SU-DHL-6 (cell line): ENCODE data around the gene SH3BGRL2.
"Not testable (repeated sequence)": the region's sequence is repeated elsewhere in the genome, so short reads cannot be mapped to it uniquely, and the experiment has no call there.

ENCODE experiments used
- H2AFZ ChIP-seq: fragments of 200-600 bp; sonication (generic); 2 replicates; pipeline ENCODE4 v1.6.1; 2014; ENCODE audit warnings: low read depth, mild to moderate bottlenecking, moderate library complexity, mixed read lengths, antibody characterized with exemption, low read length; ENCODE audit not compliant: severe bottlenecking
- H3F3A ChIP-seq: fragments of 200-600 bp; shearing (Covaris generic); 2 replicates; pipeline ENCODE4 v1.6.0; 2016; ENCODE audit warnings: antibody characterized with exemption, mild to moderate bottlenecking; ENCODE audit not compliant: insufficient read depth
- H3K27ac ChIP-seq: fragments of 200-600 bp; sonication (generic); 2 replicates; pipeline ENCODE4 v1.5.1; 2016; ENCODE audit warnings: low read depth, mild to moderate bottlenecking, low read length, moderate library complexity, mixed read lengths
- H3K27me3 ChIP-seq: fragments of 200-600 bp; sonication (generic), shearing (Covaris generic); 2 replicates; pipeline ENCODE4 v1.6.0; 2014; ENCODE audit warnings: mild to moderate bottlenecking, low read length
- H3K36me3 ChIP-seq: fragments of 200-600 bp; sonication (generic); 2 replicates; pipeline ENCODE4 v1.6.1; 2014; ENCODE audit warnings: mild to moderate bottlenecking, low read length, mixed read lengths
- H3K4me2 ChIP-seq: fragments of 300-600, 200-600 bp; shearing (Covaris generic), sonication (generic); 2 replicates; pipeline ENCODE4 v1.6.0; 2014; ENCODE audit warnings: low read length, low read depth, mild to moderate bottlenecking; ENCODE audit not compliant: poor library complexity, severe bottlenecking
- H3K4me3 ChIP-seq: fragments of 200-600 bp; sonication (generic); 2 replicates; pipeline ENCODE4 v1.5.1; 2014; ENCODE audit warnings: antibody characterized with exemption, low read length, mild to moderate bottlenecking, mixed read lengths; ENCODE audit not compliant: insufficient read depth, poor library complexity, severe bottlenecking
- H3K79me2 ChIP-seq: fragments of 200-600 bp; sonication (generic); 2 replicates; pipeline ENCODE4 v1.6.1; 2014; ENCODE audit warnings: mild to moderate bottlenecking, low read length, moderate library complexity; ENCODE audit not compliant: insufficient read depth
- H3K9ac ChIP-seq: fragments of 200-600 bp; sonication (generic); 2 replicates; pipeline ENCODE4 v1.7.0; 2014; ENCODE audit warnings: mild to moderate bottlenecking, low read length
- H3K9me2 ChIP-seq: fragments of 200-600 bp; sonication (generic); replicated peaks from 2 replicates; pipeline ENCODE4 v1.6.1; 2014; ENCODE audit warnings: low read length; ENCODE audit not compliant: insufficient read depth
- H3K9me3 ChIP-seq: fragments of 200-600 bp; sonication (generic); 2 replicates; pipeline ENCODE4 v1.6.1; 2014; ENCODE audit warnings: low read length, mixed read lengths; ENCODE audit not compliant: insufficient read depth
- H4K20me1 ChIP-seq: fragments of 200-600 bp; sonication (generic); 2 replicates; pipeline ENCODE4 v1.6.1; 2014; ENCODE audit warnings: low read depth, mild to moderate bottlenecking, antibody characterized with exemption, low read length, moderate library complexity, mixed read lengths
- EZH2phosphoT487 ChIP-seq: fragments of 200-600 bp; sonication (generic), shearing (Covaris generic); conservative IDR thresholded peaks from 2 replicates; pipeline ENCODE4 v1.6.1; 2018; ENCODE audit warnings: mild to moderate bottlenecking, antibody characterized with exemption, low read length, moderate library complexity, mixed read lengths
- TF ChIP-seq, protein P1 (sequence below): fragments of 200-600 bp; sonication (generic); IDR thresholded peaks from one replicate; pipeline ENCODE4 v1.5.1; 2017; ENCODE audit warnings: antibody characterized with exemption, mild to moderate bottlenecking, low read length, moderate library complexity; ENCODE audit not compliant: insufficient read depth, poor library complexity, severe bottlenecking

Gene SH3BGRL2

DNA sequence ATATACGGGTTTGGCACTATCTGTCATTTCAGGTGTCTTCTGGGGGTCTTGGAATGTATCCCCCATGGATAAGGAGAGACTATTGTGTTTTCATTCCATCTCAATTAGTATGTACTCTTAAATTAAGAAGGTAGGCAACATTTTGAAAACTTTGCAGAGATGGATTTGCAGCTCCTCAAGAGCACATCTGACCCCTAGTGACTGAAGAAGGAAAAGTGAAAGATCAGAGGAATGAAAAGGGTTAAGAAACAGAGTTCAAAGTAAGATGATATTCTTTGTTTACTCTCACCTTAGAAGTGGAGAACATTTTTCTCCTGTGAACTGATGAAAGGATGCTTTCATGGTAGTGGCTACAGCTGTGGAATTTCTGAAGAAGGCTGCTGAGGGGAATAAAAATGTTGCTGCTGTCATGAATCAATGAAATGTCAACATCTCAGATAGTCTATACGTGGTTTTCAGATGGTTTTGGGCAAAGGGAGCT is 41.5 kb downstream of the SH3BGRL2 start:
- no peak overlapping the region for H3K27ac ChIP-seq
- H3K9me2 ChIP-seq = no peaks in the 10 kb centered on the region
- no peak overlapping the region for H3K9ac ChIP-seq
- no peaks in the 10 kb centered on the region for H3F3A ChIP-seq
- no peaks in the 10 kb centered on the region for H3K9me3 ChIP-seq
- no peak overlapping the region for H3K4me2 ChIP-seq
- H2AFZ ChIP-seq = no peak overlapping the region
- TF ChIP-seq, protein P1, sequence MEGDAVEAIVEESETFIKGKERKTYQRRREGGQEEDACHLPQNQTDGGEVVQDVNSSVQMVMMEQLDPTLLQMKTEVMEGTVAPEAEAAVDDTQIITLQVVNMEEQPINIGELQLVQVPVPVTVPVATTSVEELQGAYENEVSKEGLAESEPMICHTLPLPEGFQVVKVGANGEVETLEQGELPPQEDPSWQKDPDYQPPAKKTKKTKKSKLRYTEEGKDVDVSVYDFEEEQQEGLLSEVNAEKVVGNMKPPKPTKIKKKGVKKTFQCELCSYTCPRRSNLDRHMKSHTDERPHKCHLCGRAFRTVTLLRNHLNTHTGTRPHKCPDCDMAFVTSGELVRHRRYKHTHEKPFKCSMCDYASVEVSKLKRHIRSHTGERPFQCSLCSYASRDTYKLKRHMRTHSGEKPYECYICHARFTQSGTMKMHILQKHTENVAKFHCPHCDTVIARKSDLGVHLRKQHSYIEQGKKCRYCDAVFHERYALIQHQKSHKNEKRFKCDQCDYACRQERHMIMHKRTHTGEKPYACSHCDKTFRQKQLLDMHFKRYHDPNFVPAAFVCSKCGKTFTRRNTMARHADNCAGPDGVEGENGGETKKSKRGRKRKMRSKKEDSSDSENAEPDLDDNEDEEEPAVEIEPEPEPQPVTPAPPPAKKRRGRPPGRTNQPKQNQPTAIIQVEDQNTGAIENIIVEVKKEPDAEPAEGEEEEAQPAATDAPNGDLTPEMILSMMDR = peak; percentile 21
- TF ChIP-seq EZH2phosphoT487 = no peak
- no peaks in the 10 kb centered on the region for H3K36me3 ChIP-seq
- H4K20me1 ChIP-seq = no peaks in the 10 kb centered on the region
- no peaks in the 10 kb centered on the region for H3K79me2 ChIP-seq
- H3K4me3 ChIP-seq = no peak overlapping the region
- H3K27me3 ChIP-seq = no peaks in the 10 kb centered on the region

DNA sequence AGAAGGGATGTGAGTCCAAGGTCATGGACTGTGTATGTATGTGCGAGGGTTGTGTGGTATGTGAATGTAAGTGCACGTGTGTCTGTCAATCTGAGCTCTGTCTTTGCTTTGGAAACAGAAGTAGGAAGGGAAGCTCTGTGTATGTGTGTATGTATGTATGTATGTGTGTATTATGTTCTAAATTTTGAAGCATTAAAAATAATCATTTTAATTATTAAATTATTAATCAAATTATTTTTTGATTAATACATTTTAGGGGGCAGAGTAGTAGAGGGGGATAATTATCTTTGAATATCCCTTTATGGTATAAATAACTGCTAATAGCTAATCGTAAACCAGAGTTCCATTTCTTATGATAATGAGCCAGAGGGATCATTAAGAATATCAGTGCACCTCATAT is 42.8 kb downstream of the SH3BGRL2 start:
- Histone ChIP-seq H3K4me3 (no peak overlapping the region), H4K20me1 (no peaks in the 10 kb centered on the region)
- no peak for TF ChIP-seq EZH2phosphoT487
- TF ChIP-seq, protein P1 = no peak

GRCh38 chr6:79676785-79677736 is 45.9 kb downstream of the SH3BGRL2 start:
- no peaks in the 10 kb centered on the region for H3F3A ChIP-seq

More for the DNA sequence above, 42.8 kb downstream of the SH3BGRL2 start:
- no peak overlapping the region for H3K4me2 ChIP-seq
- H3K9me2 ChIP-seq = no peaks in the 10 kb centered on the region
- no peak overlapping the region for H3K9ac ChIP-seq
- no peaks in the 10 kb centered on the region for H3K79me2 ChIP-seq
- H3F3A ChIP-seq = no peaks in the 10 kb centered on the region
- no peak overlapping the region for H2AFZ ChIP-seq
- no peaks in the 10 kb centered on the region for H3K9me3 ChIP-seq
- H3K27me3 ChIP-seq = no peaks in the 10 kb centered on the region
- no peaks in the 10 kb centered on the region for H3K36me3 ChIP-seq
- H3K27ac ChIP-seq = no peak overlapping the region

DNA sequence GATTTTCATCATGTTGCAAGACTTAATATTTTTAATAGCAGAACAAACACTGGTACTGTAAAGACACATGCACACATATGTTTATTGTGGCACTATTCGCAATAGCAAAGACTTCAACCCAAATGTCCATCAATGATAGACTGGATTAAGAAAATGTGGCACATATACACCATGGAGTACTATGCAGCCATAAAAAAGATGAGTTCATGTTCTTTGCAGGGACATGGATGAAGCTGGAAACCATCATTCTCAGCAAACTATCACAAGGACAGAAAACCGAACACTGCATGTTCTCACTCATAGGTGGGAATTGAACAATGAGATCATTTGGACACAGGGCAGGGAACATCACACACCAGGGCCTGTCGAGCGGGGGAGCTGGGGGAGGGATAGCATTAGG is 51.6 kb downstream of the SH3BGRL2 start:
- H3K36me3 ChIP-seq, H3K4me3 ChIP-seq, H3F3A ChIP-seq, H3K79me2 ChIP-seq, H2AFZ ChIP-seq, H3K27ac ChIP-seq, H3K9ac ChIP-seq, H4K20me1 ChIP-seq, H3K4me2 ChIP-seq, H3K9me2 ChIP-seq, H3K27me3 ChIP-seq, H3K9me3 ChIP-seq: not testable (repeated sequence)

More at GRCh38 chr6:79676785-79677736, 45.9 kb downstream of the SH3BGRL2 start:
- TF ChIP-seq, protein P1 = no peak
- TF ChIP-seq EZH2phosphoT487 = no peak
- H4K20me1 ChIP-seq = no peaks in the 10 kb centered on the region
- no peaks in the 10 kb centered on the region for H3K79me2 ChIP-seq
- H3K9ac ChIP-seq = no peak overlapping the region
- no peaks in the 10 kb centered on the region for H3K9me3 ChIP-seq
- no peaks in the 10 kb centered on the region for H3K36me3 ChIP-seq
- no peak overlapping the region for H2AFZ ChIP-seq
- H3K27me3 ChIP-seq = no peaks in the 10 kb centered on the region
- H3K9me2 ChIP-seq = no peaks in the 10 kb centered on the region
- H3K4me2 ChIP-seq = no peak overlapping the region
- no peak overlapping the region for H3K4me3 ChIP-seq
- H3K27ac ChIP-seq = no peak overlapping the region
